Muscle of leg (tissue), 11 donors: ENCODE data around the gene ANTKMT. TPM values are rescaled to one million over a fixed set of nuclear protein-coding genes. Genes with fewer than 3 reads are reported as not detected.

Experiments
- DNase-seq: peaks from one replicate; pipeline ENCODE4 v3.0.0; 2013
- H3K27ac ChIP-seq: one replicate; pipeline ENCODE4 v1.5.1; 2013; ENCODE audit warnings: mild to moderate bottlenecking, low read length, control low read depth
- H3K27me3 ChIP-seq: one replicate; pipeline ENCODE4 v1.6.1; 2013; ENCODE audit warnings: low read length; ENCODE audit not compliant: control insufficient read depth, insufficient read depth
- H3K36me3 ChIP-seq: one replicate; pipeline ENCODE4 v1.6.1; 2013; ENCODE audit warnings: low read length; ENCODE audit not compliant: control insufficient read depth, insufficient read depth
- H3K4me1 ChIP-seq: one replicate; pipeline ENCODE4 v1.6.1; 2013; ENCODE audit warnings: low read length; ENCODE audit not compliant: control insufficient read depth, insufficient read depth
- H3K4me3 ChIP-seq: one replicate; pipeline ENCODE4 v1.5.1; 2013; ENCODE audit warnings: low read length, control low read depth
- H3K9me3 ChIP-seq: replicated peaks from 2 replicates; pipeline ENCODE4 v1.6.1; 2013; ENCODE audit warnings: low read depth, low read length; ENCODE audit not compliant: control insufficient read depth
- WGBS: methylation state at CpG from one replicate; pipeline ENCODE4 v1.1.5; 2013; ENCODE audit warnings: missing lambda C conversion rate; ENCODE audit not compliant: insufficient coverage; 5-methylcytosine and 5-hydroxymethylcytosine counted together
- polyA plus RNA-seq, 8 donors: library from polyadenylated mRNA; unstranded; fragments of 120-200 nt; gene quantifications; one replicate each; pipeline versions ENCODE4 v1.2.1 to v1.2.3, GENCODE V29; 2013; ENCODE audit warnings: inconsistent platforms in 1 of 8, low replicate concordance in 1 of 8; ENCODE audit not compliant: insufficient read length in 8 of 8, insufficient read depth in 1 of 8
- total RNA-seq: library from RNA; stranded (reverse); fragments of 120-200 nt; gene quantifications from one replicate; pipeline ENCODE4 v1.2.4, GENCODE V29; 2013

ANTKMT gene
- total and polyA plus RNA-seq, 9 donors, result 14.1 to 29.8 (median 16.1) TPM

DNA sequence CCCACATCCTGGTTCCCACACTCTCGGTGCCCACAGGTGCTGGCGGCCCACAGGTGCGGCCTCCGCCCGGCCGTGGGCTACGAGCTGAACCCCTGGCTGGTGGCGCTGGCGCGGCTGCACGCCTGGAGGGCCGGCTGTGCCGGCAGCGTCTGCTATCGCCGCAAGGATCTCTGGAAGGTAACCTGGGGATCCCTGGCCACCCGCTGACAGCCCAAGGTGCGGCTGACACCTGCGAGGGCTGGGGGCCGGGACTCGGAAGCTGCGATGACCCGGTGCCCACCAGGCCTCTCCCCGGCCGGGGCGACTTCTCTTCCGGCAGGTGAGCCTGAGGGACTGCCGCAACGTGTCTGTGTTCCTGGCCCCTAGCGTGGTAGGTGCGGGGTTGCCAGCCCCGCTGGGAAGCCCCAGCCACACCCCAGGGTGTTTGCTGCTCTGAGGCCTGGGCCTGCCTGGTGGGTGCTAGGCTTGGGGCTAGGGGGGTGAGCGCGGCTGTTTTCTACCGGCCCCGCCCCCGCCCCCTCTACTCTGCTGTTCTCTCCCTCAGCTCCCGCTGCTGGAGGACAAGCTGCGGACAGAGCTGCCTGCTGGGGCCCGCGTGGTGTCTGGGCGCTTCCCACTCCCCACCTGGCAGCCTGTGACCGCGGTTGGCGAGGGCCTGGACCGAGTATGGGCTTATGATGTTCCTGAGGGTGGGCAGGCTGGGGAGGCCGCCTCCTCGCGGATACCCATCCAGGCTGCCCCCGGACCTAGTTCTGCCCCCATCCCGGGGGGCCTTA, 1.0 kb downstream of the ANTKMT start:
- Histone ChIP-seq H3K4me3 (peak overlapping the region; percentile 29), H3K27ac (peak overlapping the region; percentile 20), H3K9me3 (no peaks in the 10 kb centered on the region), H3K4me1 (peaks cover 51% of the 10 kb centered on the region), H3K36me3 (no peaks in the 10 kb centered on the region), H3K27me3 (peaks cover 16% of the 10 kb centered on the region)
- DNase-seq, result no peak
- 81% methylated on average over 39 of the region's 51 CpGs for WGBS

DNA sequence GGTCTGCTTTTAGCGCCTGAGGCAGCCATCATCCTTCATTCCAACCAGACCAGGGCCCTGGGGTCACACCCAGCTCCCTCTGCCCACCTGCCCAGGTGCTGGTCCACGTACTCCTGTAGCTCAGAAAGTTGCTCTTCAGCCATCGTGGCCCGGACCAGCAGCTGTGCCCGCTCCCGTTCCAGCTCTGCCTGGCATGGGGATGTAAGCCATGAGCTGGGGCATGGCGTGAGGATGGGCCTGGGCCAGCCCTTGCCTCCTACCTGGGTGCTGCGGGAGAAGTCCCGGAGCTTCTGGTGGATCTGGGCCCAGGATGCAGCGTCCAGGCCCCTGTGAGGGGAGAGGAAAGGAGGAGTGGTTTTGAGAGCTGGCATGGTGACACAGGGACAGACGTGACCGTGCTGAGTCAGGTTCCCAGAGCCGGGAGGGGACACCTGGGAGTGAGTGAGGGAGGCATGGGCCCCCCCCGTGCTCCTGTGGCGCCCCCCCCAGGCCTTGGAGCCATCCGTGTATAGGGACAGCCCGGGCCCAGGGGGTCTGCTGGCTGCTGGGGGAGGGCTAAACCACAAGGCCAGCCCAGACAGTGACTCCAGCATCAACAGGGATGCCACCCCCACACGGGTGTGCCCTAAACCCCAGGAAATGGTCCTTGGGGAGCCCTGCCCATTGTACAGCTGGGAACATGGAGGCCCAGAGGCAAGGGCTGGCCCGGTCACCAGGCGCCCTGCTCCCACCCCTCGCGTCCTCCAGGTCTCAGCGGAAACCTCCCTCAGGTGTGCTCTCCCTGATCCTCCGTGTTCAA, 2.1 kb downstream of the ANTKMT start:
- H3K36me3 ChIP-seq, result no peaks in the 10 kb centered on the region
- no peak overlapping the region for H3K27ac ChIP-seq
- no peaks in the 10 kb centered on the region for H3K9me3 ChIP-seq
- no peak overlapping the region for H3K4me3 ChIP-seq
- DNase-seq, result no peak
- 77% methylated on average over 20 of the region's 24 CpGs for WGBS
- peaks cover 49% of the 10 kb centered on the region for H3K4me1 ChIP-seq
- peaks cover 25% of the 10 kb centered on the region for H3K27me3 ChIP-seq

DNA sequence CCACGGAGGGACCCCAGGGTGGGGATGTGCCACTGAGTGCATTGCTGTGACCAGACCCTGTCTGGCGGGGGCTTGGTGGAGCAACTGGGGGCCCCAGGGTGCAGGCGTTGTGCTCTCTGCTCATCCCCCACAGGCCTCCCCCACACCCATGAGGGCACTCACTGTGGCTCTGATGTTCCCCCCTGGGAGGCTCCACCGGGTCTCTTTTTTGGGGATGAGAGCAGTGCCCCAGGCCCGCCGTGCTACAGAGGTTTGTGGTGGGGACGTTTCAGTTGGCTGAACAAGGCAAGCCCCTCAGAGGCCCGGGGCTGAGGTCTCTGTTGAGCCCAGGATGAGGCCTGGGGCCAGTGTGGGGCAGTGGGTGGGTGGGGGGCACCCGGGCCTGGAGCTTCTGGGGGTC, 2.7 kb downstream of the ANTKMT start:
- peaks cover 31% of the 10 kb centered on the region for H3K27me3 ChIP-seq
- H3K4me1 ChIP-seq, result peaks cover 47% of the 10 kb centered on the region
- H3K36me3 ChIP-seq, result no peaks in the 10 kb centered on the region
- H3K27ac ChIP-seq, result no peak overlapping the region
- no peak for DNase-seq
- 60% methylated on average over 4 of the region's 9 CpGs for WGBS
- no peak overlapping the region for H3K4me3 ChIP-seq
- no peaks in the 10 kb centered on the region for H3K9me3 ChIP-seq

DNA sequence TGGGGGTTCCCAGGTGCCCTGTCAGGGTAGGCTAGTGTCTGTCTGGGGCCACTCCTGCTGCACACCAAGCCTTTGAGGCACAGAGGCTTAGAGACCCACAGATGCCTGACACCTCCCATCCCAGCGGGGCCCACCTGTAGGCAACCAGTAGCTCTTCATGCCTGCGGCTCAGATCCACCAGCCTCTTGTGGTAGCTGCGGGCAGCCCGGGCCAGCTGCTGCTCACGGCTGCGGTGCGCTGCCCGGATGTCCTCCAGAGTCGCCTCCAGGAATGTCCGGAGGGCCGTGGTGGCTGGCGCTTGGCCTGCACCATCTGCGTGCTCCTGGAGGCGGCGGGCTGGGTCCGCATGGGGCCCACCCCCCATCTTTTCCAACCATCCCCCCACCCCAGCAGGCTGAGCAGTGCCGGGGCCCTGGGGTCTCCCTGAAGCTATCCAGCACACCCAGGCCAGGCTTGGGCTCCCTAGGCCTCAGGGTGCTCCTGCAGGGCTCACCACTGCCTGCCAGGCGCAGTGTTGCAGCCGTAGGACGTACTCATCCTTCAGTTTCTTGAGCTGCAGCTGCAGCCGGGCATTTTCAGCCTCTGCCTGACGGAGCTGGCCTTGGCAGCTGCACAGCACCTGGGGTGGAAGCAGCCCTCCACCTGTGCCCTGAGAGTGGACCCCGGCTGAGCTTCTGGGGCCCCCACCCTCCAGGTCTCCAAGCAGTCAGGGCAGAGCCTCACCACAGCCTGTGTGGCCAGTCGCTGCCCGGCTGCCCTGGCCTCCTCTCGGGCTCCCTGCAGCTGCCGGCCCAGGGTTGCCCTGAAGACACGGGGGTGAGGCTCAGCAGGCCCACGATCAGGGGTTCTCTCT, 3.5 kb downstream of the ANTKMT start:
- Histone ChIP-seq H3K27ac (no peak overlapping the region), H3K4me3 (no peak overlapping the region), H3K27me3 (peaks cover 38% of the 10 kb centered on the region), H3K4me1 (peaks cover 40% of the 10 kb centered on the region), H3K36me3 (no peaks in the 10 kb centered on the region), H3K9me3 (no peaks in the 10 kb centered on the region)
- WGBS, result 51% methylated on average over 28 of the region's 29 CpGs
- no peak for DNase-seq

DNA sequence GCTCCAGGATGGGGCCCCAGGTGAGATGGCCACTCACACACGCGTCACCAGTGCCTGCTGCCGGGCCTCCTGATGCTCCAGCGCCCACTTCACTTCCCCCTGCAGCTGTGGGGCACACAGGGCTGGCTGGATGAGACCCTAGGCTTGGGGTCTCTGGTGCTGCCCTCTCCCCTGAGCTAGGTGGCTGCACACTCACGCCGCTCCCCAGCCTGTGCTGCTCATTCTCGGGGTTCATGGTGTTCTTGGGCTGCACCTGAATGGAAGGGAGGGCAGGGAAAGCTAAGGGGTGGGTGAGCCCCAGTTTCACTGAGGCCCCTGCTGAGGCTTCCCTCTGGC, 4.1 kb downstream of the ANTKMT start:
- no peak overlapping the region for H3K27ac ChIP-seq
- no peaks in the 10 kb centered on the region for H3K9me3 ChIP-seq
- 81% methylated on average over 5 of the region's 7 CpGs for WGBS
- peaks cover 34% of the 10 kb centered on the region for H3K4me1 ChIP-seq
- peaks cover 40% of the 10 kb centered on the region for H3K27me3 ChIP-seq
- DNase-seq, result no peak
- peaks cover under 1% of the 10 kb centered on the region for H3K36me3 ChIP-seq
- H3K4me3 ChIP-seq, result no peak overlapping the region

DNA sequence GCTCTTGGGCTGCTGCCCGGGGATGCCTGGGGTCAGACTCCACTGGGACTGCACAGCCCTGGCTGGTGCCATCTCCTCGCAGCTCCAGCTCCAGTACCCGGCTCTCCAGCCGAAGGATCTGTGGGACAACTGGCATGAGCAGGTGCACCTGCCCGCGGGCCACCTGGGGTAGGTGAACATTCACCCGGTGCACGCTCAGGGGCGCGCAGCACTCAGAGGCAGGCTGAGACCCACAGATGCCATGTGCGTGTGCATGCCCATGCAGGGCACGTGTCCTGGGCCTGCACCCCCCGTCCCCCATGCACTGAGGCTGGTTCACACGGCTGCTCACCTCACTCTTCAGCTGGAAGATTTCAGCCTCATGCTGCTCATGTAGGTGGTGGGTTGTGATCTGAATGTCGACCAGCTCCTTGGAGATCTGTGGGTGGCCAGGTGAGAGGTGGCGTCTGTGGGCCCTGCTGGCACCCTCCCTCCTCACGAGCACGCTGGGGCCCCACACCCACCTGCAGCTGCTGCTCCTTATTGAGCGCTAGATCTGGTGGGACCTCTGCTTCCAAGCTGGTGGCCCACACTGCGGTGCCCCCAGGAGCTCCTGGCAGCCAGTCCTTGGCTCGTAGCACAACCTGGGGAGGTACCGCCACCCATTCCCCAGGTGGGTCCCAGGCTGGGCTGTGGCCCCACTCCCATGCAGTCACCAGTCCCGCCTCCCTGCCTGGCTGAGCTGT, 4.7 kb downstream of the ANTKMT start:
- peaks cover 7% of the 10 kb centered on the region for H3K36me3 ChIP-seq
- no peak overlapping the region for H3K27ac ChIP-seq
- 75% methylated on average over 20 of the region's 23 CpGs for WGBS
- DNase-seq, result no peak
- no peak overlapping the region for H3K4me3 ChIP-seq
- peaks cover 28% of the 10 kb centered on the region for H3K4me1 ChIP-seq
- no peaks in the 10 kb centered on the region for H3K9me3 ChIP-seq
- H3K27me3 ChIP-seq, result peaks cover 40% of the 10 kb centered on the region

DNA sequence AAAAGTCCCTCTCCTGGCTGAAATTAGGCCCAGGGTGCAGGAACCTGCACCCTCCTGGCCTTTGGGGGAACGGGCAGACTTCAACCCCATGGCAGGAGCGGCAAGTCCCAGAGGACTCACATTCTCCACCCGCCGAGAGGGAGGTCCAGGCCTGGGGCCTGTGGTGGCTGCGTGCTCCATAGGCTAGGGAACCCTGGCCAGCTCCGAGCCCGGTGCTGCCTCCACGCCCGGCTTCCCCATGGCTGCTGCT, 5.2 kb downstream of the ANTKMT start:
- no peak overlapping the region for H3K4me3 ChIP-seq
- no peaks in the 10 kb centered on the region for H3K9me3 ChIP-seq
- DNase-seq, result no peak
- H3K4me1 ChIP-seq, result peaks cover 27% of the 10 kb centered on the region
- H3K27ac ChIP-seq, result no peak overlapping the region
- H3K36me3 ChIP-seq, result peaks cover 11% of the 10 kb centered on the region
- WGBS, result 16% methylated on average over 9 of the region's 9 CpGs
- H3K27me3 ChIP-seq, result peaks cover 40% of the 10 kb centered on the region

DNA sequence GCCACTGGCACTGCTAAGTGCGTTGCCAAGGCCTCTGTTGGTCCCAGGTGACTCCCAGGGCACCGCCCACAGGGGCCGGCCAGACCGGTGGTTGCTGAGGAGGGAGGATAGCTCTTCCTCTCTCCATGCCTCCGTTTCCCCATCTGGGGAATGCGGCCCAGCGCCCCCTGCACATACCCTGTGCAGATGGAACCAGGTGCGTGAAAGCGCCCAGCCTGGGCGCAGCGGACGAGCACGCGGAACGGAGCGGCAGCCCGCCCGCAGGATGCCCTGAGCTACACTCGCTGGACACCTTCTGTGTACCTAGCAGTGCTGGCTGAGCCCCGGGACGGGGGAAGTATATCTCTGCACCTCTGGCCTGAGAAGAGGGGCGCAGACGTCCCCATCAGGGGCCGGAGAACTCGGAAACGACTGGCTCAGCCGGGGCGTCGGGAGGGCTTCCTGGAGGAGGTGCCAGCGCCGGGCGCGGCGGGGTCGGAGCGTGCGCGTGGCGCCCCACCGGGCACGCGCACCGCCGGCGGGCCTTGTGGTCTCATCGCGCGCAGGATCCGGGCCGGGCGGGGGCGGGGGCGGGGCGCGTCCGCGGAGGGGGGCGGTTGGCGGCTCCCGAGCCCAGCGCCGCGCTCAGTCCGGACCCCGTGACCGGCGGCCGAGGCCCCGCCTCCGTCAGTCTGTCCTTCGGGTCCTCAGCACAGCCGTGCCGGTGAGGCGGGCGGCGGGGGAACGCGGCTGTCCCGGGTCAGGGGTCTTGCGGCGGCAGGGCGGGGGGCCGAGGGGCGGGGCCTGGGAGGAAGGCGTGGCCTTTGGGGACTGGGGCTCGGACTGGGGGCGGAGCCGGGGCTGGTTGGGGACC, 5.7 kb downstream of the ANTKMT start, which contains the start of the genes CCDC78 and HAGHL:
CCDC78 (minus strand) TSS at position 6 of the 853 bp plus-strand sequence. CDS start 76 bp downstream, outside the sequence.
HAGHL (plus strand) TSS at position 669 of the 853 bp plus-strand sequence. CDS start 404 bp downstream, outside the sequence.
- H3K4me1 ChIP-seq, result peaks cover 24% of the 10 kb centered on the region
- peaks cover 16% of the 10 kb centered on the region for H3K36me3 ChIP-seq
- H3K27me3 ChIP-seq, result peaks cover 40% of the 10 kb centered on the region
- no peaks in the 10 kb centered on the region for H3K9me3 ChIP-seq
- no peak for DNase-seq
- no peak within 1 kb of the TSS for H3K27ac ChIP-seq
- under 1% methylated on average over 66 of the region's 88 CpGs for WGBS
- H3K4me3 ChIP-seq, result peak within 1 kb of the TSS; percentile 25
